ENCODE results near the gene TXNDC12.
"Not testable (repeated sequence)": the region's sequence is repeated elsewhere in the genome, so short reads cannot be mapped to it uniquely, and the experiment has no call there.

TXNDC12 gene
- 4.6 to 14.1 (median 6.9) reads per million in 17 experiments for total RNA-seq

DNA sequence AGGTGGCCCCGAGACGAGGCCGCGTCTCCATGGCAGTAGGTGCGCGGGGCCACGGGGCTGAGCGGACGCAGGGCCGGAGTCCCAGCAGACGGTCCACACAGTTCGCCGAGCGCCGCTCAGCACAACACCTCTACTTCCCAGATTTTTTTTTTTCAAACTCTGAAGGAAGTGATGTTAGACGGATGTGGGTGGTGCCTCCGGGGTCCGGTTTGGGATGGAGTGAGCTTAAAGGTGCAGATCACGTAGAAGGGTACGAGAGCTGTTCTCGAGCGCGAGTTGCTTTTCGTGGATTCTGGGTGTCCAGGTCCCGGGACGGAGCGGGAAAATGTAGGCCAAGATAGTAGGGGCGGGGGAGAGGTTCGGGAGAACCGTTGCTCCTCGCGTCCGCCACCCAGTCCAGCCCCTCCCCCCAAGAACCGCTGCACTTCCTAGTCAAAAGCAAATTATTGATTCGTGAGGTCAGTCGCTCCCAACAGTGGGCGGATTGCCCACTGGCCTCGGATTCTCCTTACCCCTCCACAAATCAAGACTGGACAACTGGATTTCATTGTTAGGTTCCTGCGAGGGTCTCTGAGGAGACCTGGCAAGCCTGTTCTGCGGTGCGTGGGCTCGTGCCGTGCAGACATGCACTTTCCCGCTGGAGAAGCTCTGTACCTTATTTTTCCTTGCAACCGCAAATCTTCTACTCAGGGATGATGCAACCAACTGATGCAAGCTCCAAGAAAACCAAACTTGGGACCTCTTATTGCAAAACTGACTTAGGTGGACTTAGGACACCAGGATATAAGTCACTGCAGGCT is at the start of gene TXNDC12:
Gene TXNDC12 (minus strand): TSS at position 126 of the 800 bp plus-strand sequence. CDS start 95 bp downstream, at position 31.
- peak; percentile 84 to 91 (median 90) for DNase-seq

DNA sequence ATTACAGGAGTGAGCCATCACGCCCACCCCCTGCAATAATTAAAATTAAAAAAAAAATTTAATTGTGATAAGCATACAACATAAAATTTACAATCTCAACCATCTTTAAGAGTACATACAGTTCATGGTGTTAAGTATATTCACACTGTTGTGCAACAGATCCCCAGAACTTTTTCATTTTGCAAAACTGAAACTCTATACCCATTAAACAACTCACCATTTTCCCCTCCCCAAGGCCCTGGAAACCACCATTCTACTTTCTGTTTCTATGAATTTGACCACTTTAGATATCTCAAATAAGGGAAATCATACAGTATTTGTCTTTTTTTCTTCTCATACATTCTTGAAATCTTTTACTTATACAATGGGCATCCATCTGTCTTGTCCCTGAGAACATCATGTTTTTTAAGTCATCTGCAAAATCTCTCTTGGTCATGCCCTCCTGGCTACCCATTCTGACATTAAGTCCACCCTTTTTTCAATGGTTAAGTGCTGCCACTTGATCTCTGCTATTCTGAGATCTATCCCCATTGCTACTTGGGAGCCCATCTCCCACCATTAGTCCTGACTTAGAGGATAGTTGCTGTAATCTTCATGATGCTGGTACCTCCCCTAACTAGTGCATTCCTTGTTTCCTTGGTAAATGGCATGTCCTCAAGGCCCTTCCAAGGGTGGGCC is 47.5 kb upstream of the TXNDC12 start:
- DNase-seq: no peak

DNA sequence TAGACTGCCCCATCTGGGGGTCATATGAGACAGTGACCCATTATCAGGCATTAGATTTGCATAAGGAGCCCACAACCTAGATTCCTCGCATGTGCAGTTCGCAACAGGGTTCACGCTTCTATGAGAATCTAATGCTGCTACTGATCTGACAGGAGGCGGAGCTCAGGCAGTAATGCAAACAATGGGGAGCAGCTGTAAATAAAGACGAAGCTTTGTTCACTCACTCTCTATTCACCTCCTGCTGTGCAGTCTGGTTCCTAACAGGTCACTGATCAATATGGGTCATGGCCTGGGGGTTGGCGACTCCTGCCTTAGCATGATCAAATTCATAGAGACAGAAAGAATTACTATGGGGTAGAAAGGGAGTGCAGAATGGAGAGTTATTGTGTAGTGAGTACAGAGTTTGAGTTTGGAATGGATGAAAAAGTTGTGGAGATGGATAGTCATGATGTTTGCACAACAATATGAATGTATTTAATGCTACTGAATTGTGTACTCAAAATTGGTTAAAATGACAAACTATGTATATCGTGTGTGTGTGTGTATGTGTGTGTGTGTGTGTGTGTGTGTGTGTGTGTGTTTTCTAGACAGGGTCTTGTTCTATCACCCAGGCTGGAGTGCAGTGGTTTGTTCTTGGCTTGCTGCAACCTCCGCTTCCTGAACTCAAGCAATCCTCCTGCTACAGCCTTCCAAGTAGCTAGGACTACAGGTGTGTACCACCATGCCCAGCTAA is 43.3 kb upstream of the TXNDC12 start:
- no peak for DNase-seq

DNA sequence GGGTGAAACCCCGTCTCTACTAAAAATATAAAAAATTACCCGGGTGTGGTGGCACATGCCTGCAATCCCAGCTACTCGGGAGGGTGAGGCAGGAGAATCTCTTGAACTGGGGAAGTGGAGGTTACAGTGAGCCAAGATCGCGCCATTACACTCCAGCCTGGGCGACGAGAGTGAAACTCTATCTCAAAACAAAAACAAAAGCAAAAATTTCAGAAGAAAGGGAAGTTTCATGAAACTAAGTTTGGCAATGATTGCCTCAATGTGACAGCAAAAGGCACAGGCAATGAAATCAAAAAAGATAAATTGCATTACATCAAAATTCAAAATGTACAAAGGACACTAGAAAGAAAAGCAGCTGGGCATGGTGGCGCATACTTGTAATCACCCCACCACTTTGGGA is 41.2 kb upstream of the TXNDC12 start:
- DNase-seq: peak; percentile 5 to 47 (median 42)

DNA sequence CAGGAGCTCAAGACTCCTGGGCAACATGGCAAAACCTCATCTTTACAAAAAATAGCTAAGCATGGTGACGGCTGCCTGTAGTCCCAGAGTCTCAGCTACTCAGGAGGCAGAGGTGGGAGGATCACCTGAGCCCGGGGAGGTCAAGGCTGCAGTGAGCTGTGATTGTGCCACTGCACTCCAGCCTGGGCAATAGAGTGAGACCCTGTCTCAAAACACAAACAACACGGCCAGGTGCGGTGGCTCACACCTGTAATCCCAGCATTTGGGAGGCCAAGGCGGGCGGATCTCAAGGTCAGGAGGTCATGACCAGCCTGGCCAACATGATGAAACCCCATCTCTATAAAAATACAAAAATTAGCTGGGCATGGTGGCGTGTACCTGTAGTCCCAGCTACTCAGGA is 39.3 kb upstream of the TXNDC12 start:
- DNase-seq: not testable (repeated sequence)

DNA sequence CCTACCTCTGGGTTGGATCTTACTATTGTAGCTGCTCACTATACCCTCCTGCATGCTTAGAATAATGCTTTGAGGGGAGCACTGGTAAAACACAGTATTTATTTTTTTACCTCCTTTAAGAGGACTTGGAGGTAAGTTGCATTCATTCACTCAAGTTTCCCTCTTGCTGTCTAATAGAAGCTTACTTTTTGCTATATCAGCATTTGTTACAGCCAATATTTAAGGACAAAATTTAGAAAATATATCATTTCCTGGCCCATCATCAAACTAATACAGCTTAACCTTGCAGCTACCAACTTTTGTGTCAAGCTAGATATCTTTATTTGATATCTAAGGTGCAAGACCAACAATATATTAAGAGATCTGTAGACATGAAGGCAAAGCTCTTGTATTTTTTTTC is 32.9 kb upstream of the TXNDC12 start:
- not testable (repeated sequence) for DNase-seq

DNA sequence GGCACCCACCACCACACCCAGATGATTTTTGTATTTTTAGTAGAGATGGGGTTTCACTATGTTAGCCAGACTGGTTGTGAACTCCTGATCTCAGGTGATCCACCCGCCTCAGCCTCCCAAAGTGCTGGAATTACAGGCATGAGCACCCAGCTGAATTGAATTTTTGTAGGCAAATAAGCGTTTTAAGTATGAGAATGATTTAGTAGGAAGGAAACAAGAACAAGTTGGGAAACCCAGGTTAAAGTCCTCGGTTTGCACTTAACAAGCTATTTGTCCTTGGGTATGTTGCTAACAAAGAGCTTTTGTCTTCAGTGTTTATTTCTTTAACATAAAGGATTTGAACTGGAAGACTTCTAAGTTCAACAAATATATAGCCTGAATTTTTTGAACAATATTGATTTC is 25.0 kb upstream of the TXNDC12 start:
- no peak for DNase-seq

DNA sequence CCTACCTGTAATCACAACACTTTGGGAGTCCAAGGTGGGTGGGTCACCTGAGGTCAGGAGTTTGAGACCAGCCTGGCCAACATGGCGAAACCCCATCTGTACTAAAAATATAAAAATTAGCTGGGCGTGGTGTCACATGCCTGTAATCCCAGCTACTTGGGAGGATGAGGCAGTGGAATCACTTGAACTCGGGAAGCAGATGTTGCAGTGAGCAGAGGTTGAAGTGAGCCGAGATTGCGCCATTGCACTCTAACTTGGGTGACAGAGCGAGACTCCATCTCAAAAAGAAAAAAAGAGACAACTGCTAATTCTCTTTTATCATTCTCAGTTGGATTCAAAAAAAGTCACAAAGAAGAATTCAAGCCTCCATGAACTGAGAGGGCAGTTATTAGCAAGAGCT is 22.3 kb upstream of the TXNDC12 start:
- peak in 1 of 4 experiments; percentile 7 for DNase-seq

DNA sequence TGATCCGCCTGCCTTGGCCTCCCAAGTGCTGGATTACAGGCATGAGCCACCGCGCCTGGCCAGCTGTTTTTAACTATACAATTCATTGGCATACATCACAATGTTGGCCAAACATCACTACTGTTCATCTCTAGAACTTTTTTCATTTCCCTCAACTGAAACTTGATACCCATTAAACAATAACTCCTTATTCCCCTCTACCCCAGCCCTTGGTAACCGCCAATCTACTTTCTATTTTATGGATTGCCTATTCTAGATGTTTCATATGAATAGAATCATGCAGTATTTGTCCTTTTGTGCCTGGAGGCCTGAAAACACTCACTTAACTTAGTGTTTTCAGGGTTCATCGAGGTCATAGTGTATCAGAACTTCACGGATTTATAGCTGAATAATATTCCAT is 17.3 kb upstream of the TXNDC12 start:
- DNase-seq: no peak

DNA sequence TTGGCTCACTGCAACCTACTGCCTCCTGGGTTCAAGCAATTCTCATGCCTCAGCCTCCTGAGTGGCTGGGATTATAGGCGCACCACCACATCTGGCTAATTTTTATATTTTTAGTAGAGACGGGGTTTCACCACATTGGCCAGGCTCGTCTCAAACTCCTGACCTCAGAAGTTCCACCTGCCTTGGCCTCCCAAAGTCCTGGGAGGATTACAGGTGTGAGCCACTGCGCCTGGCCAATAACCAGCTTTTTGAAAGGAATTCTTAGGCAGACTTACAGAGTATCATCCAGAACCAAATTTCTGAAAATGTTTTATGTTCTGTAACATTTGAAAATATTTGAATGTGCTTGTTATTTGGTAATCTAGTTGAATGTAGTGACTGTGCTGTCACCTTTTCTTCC is 15.7 kb upstream of the TXNDC12 start:
- no peak for DNase-seq

DNA sequence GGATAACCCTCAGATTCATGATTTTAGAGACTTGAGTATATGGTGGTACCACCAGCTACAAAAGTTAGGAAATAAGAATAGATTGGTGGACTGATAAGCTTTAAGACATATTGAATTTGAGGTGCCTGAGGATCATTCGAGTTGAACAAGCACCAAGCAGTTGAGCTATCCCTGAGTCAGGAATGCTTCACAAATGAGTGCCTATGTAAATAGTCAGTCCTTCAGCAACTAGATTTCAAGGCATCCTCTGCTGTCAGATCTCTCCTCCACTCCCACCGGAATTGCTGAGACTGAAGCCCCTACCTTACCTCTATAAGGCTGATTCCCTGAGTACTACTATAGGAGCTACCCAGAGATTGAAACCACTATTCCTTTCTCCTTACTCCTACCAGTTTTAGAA is 8.2 kb upstream of the TXNDC12 start:
- no peak for DNase-seq

DNA sequence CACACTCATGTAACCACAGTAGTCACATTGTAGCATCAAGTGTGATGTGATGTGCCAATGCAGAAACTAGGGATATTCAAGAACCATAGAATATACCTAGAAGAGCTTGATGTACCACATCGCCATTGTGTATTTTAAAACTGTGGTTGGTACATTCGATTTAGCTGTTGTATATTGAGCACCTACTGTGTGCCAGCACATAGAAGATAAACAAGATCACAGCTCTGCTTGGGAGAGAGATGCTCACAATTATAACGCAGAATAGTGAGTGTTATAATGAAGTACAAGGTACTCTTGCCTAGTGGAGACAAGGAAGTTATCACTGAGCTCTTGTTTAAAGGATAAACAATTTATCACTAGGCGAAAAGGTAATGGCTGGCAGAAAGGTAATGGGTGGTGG is 5.8 kb upstream of the TXNDC12 start:
- DNase-seq: no peak

DNA sequence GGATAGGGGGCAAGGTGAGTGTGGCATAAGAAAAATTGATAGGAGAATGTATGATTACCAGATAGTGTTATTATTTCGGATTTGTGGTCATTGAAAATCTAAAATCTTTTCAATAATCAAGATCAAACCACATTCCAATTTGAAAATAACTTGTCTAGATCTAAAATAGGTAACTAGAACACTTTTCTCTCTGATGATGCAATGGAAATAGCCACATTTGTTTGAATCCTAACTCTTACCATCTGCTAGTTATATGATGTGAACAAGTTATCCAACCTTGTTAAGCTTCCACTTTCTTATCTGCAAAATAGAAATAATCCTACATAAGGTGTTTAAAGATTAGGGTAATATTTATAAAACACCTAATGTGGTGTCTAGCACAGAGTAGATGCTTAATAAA is 4.9 kb upstream of the TXNDC12 start:
- DNase-seq: no peak

DNA sequence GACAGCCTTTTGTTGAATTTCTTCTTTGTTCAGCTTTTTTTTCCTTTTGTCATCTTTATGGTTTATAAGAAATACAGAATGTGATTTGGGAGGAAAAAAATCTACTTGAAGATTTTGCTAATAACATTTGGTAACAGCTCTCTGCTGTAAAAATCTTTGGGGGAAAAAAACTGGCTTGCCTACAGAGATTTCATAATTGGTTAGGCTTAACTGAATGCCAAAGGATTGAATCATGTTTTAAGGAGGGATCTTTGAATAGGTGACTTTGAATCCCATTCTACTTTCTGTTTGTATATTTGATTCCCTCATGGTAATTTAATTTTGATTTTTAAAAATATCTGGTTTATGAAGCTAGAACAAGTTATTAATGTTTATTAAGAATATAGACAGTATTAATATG is 4.3 kb upstream of the TXNDC12 start:
- no peak for DNase-seq

DNA sequence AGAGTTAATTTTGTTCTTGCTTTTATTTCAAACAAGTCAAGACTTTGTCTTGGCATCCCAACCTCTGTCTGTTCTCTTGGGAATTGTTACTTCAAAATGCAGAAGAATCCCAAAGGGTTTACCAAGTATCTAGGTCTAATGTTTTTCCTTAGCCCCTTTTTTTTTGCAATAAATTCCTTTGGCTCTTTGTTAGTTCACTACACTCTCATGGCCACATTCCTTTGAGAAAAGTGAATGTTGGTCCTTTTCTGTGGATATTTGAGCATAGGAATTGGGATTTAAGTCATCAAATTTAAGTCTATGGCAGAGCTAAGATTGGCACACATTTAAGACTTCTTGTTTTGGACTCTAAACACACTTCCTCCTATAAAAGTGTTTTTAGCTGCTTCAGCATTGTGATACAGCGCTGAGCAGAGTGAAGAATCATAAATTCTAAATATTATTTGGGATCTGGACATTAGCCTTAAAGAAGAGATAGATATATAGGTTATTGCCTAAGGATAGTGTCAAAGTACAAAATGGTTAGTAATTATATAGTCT is 3.0 kb upstream of the TXNDC12 start:
- peak in 3 of 4 experiments; percentile 22 to 67 (median 56) for DNase-seq

DNA sequence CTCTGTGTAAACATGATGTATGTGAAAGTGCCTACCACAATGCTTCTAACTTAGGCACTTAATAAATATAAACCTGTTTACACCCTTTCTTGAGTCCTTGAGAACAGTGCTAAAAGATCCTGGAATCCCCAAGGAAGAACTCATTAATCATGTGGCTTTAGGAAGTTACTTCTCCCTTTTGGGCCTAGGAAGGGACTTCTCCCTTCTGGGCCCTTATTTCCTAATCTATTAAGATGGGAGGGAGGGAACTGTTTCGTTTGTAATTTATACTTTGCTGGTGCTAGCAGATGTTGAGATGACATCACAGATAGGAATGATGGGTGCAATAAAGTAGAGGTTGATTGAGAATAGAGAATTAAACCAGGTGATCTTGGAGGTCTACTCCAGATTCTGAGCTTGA is 2.3 kb upstream of the TXNDC12 start:
- DNase-seq: peak; percentile 54 to 84 (median 67)

DNA sequence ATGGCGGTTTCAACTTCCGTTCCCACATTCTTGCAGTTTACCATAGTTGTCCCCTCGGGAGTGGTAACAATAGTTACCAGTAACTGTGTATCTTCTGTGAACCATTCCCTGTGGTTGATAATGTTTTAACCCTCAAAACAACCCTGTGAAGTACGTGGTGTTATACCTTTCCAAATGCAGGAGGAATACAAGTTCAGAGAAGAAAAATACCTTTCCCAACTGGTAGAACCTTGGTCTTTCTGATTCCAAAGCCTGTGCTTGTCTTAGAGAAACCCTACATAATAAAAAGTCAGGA is 1.9 kb upstream of the TXNDC12 start:
- DNase-seq: peak in 1 of 4 experiments; percentile 2

DNA sequence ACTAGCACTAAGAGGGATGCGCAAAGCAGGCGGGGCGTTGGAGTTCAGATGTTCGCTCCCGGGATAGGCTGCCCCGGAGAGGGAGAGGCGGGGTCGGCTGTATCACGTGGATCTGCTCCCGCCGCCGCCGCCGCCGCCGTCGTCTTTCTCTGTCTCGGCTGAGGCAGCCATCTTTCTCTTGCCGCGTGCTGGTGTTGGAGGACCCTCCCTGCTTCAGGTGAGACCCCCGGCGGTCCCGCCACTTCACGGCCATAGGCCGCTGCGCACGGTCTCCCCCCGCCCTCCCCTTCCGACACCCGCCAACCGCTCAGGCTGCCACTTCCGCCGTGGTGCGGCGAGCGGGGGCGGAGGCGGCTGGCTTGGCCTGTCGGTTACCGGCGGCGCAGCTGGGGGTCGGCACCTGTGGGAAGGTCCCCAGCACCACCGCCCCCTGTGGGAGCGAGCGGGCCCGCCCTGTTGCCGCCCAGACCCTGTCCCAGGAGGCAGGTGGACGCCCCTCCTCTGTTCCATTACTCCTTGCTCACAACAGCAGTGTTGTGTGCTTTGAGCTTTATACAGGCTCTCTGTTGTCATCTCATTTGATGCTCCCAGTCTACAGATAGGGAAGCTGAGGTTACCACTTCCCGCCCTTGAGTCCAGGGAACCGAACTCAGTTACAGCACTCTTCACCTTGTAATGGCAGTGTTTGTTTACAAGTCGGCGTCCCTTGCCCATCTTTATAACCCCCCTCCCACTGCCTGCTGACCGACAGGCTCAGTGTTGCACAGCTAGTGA is 1.4 kb upstream of the TXNDC12 start, which contains the start of gene BTF3L4:
Gene BTF3L4 (plus strand): TSS at position 133 of the 774 bp plus-strand sequence. CDS start 3,553 bp downstream, outside the sequence.
- DNase-seq: peak; percentile 89 to 95 (median 94)

DNA sequence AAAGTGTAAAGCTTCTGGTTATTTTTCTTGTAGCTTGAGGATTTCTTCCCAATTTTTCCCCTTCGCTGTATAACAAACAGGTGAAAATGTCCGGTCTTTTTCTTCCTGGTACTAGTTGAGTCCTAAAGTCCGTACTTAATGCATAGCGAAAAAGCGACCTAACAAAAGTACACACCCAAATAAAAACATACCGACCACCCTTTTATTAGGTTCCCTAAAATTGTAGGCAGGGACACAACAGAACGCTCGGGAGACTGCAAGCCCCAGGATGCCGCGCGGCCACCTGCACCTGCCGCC is 823 bp upstream of the TXNDC12 start:
- no peak for DNase-seq

DNA sequence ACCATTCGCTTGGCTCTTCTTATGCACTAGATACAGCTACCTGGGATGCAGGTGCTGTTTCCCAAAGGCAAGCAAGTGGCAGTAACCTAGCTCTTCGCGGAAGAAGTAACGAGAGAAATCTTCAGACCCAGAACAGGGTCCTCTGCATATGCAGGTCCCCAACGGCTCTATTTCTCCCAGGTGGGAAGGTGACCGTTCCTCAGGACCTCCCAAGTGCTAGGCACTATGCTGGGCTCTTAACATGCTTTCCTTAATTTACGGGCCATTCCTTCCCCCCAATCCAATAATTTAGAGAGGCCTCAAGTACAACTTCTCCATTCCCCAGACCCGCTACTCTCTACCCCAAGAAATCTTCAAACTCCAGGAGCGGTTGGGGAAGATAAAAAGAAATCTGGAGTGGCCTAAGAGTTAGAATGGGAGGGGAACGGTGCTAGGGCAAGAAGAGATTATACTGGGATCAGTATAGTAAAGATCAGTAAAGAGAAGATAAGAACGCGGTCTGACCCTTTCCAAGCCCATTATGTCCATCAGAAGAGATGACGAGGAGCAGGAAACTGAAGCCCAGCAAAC is 410 bp downstream of the TXNDC12 start:
- peak in 2 of 4 experiments; percentile 3 to 8 for DNase-seq

DNA sequence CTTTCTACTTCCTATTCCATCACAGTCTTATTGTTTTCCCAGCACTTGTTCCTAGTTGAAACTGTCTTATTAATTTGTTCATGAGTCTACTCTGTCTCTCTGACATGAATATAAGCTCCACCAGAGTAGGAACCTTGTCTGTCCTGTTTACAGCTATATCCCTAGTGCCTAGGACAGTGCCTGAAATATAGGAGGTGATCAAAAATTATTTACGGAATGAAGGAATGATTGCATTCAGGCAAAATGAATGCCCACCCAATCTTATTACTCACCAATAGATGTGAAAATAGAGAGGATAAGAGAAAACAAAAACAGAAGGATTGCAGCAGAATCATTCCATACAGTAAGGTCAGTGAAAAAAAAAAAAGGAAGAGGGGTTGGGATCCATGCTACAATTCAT is 1.1 kb downstream of the TXNDC12 start:
- no peak for DNase-seq

DNA sequence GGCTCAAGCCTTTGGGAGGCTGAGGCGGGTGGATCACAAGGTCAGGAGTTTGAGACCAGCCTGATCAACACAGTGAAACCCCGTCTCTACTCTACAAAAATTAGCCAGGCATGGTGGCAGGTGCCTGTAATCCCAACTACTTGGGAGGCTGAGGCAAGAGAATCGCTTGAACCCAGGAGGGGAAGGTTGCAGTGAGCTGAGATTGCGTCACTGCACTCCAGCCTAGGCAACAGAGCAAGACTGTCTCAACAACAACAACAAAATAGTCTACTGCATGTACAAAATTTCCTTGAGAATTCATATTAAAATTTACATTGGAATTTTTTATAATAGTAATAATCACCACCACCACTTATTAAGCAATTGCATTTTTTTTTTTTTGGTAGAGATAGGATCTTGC is 5.7 kb downstream of the TXNDC12 start:
- DNase-seq: not testable (repeated sequence)

Data from suppressor macrophage (primary cell).